Colonic mucosa (tissue), 4 donors: ENCODE data around the gene RPUSD1. TPM values are rescaled to one million over a fixed set of nuclear protein-coding genes. Genes with fewer than 3 reads are reported as not detected.

Experiments
- DNase-seq: peaks from one replicate; pipeline ENCODE4 v3.0.0-alpha.2; 2020
- H3K27ac ChIP-seq: fragments of 200-600 bp; one replicate; pipeline ENCODE4 v1.8.0; 2021
- H3K27me3 ChIP-seq: fragments of 200-600 bp; one replicate; pipeline ENCODE4 v1.8.0; 2021
- H3K36me3 ChIP-seq: fragments of 200-600 bp; one replicate; pipeline ENCODE4 v1.8.0; 2021
- H3K4me1 ChIP-seq: fragments of 200-600 bp; one replicate; pipeline ENCODE4 v1.8.0; 2021; ENCODE audit warnings: mild to moderate bottlenecking
- H3K4me3 ChIP-seq: fragments of 200-600 bp; one replicate; pipeline ENCODE4 v1.8.0; 2021
- H3K9ac ChIP-seq, 2 donors: one replicate each; pipeline ENCODE4 v1.7.0; 2013; ENCODE audit warnings: control low read depth in 2 of 2, low read depth in 2 of 2, low read length in 2 of 2
- H3K9me3 ChIP-seq: fragments of 200-600 bp; one replicate; pipeline ENCODE4 v1.8.0; 2021
- CTCF ChIP-seq: fragments of 200-600 bp; IDR thresholded peaks from one replicate; pipeline ENCODE4 v1.8.0; 2022; ENCODE audit warnings: antibody characterized with exemption, mild to moderate bottlenecking
- intact Hi-C: fragments of 100-400 bp; cut with DNase I; formaldehyde crosslinking; loops from one replicate; pipeline ENCODE4 v1.14.1; 2022
- total RNA-seq, 2 donors: library from RNA; stranded (reverse); fragmentation: NEBNext Ultra II Directional in 1 of 2; extraction: Animal tissue kit (Norgen Biotek cat#: 25700) in 1 of 2; gene quantifications; one replicate each; pipeline ENCODE4 v1.2.1, GENCODE V29; 2021
- donor health status: healthy.
- donor health status: DM: no; HTN: no; CAD: no.
- donor health status: DM: no; HTN: no; CAD: no.

Gene RPUSD1
- total RNA-seq, 2 donors from 2014 or later, result 17.3 to 35.6 TPM

- Histone ChIP-seq H3K4me3 (no peak overlapping the region), H3K4me1 (no peaks in the 10 kb centered on the region), H3K27me3 (peaks cover 7% of the 10 kb centered on the region), H3K9me3 (no peaks in the 10 kb centered on the region), H3K27ac (no peak overlapping the region), H3K36me3 (no peaks in the 10 kb centered on the region), H3K9ac (no peak overlapping the region)
- intact Hi-C loops, result no loop called here
- no peak for TF ChIP-seq CTCF
- no peak for DNase-seq
These were observed 12.9 kb downstream of the RPUSD1 start for GRCh38 chr16:775236-775796.

- peaks cover 7% of the 10 kb centered on the region for H3K27me3 ChIP-seq
- no peak overlapping the region for H3K4me3 ChIP-seq
- no peaks in the 10 kb centered on the region for H3K9me3 ChIP-seq
- intact Hi-C loops, result no loop called here
- no peaks in the 10 kb centered on the region for H3K36me3 ChIP-seq
- TF ChIP-seq CTCF, result no peak
- no peak overlapping the region for H3K9ac ChIP-seq
- DNase-seq, result no peak
- H3K27ac ChIP-seq, result no peak overlapping the region
- H3K4me1 ChIP-seq, result no peaks in the 10 kb centered on the region
These were observed 13.8 kb downstream of the RPUSD1 start for GRCh38 chr16:774086-775001.

- no peaks in the 10 kb centered on the region for H3K4me1 ChIP-seq
- H3K9me3 ChIP-seq, result no peaks in the 10 kb centered on the region
- H3K27me3 ChIP-seq, result no peaks in the 10 kb centered on the region
- no peak overlapping the region for H3K27ac ChIP-seq
- H3K36me3 ChIP-seq, result no peaks in the 10 kb centered on the region
- no peak for DNase-seq
- H3K4me3 ChIP-seq, result no peak overlapping the region
- no peak overlapping the region for H3K9ac ChIP-seq
- intact Hi-C loops, result no loop called here
- no peak for TF ChIP-seq CTCF
These were observed 15.2 kb downstream of the RPUSD1 start for GRCh38 chr16:772959-773358.

- Histone ChIP-seq H3K9me3 (no peaks in the 10 kb centered on the region), H3K27ac (no peak overlapping the region), H3K27me3 (no peaks in the 10 kb centered on the region), H3K9ac (no peak overlapping the region), H3K4me3 (no peak overlapping the region), H3K4me1 (no peaks in the 10 kb centered on the region), H3K36me3 (no peaks in the 10 kb centered on the region)
- intact Hi-C loops, result no loop called here
- no peak for TF ChIP-seq CTCF
- no peak for DNase-seq
These were observed 17.8 kb downstream of the RPUSD1 start for GRCh38 chr16:770411-770810.

GRCh38 chr16:769934-770333 lies 18.2 kb downstream of the RPUSD1 start:
- Histone ChIP-seq H3K27me3 (no peaks in the 10 kb centered on the region), H3K27ac (no peak overlapping the region), H3K4me1 (no peaks in the 10 kb centered on the region), H3K4me3 (no peak overlapping the region), H3K36me3 (no peaks in the 10 kb centered on the region), H3K9ac (no peak overlapping the region), H3K9me3 (no peaks in the 10 kb centered on the region)
- no peak for TF ChIP-seq CTCF
- no peak for DNase-seq
- intact Hi-C loops, result no loop called here
